Progenitor cell of endocrine pancreas (in vitro differentiated cells): Measurements from ENCODE around the gene NFYC. TPM values are rescaled to one million over a fixed set of nuclear protein-coding genes. Genes with fewer than 3 reads are reported as not detected.

Experiments
- DNase-seq: peaks from one replicate; pipeline ENCODE4 v3.0.0; 2021; ENCODE audit warnings: low spot score; ENCODE audit not compliant: unreplicated experiment
- H3K27ac Mint-ChIP-seq: 2 replicates; pipeline ENCODE4 v1.8.0; 2021; ENCODE audit warnings: mild to moderate bottlenecking, moderate library complexity, mixed read lengths
- H3K27me3 Mint-ChIP-seq: 2 replicates; pipeline ENCODE4 v1.8.0; 2021; ENCODE audit warnings: mixed read lengths
- H3K36me3 Mint-ChIP-seq: 2 replicates; pipeline ENCODE4 v1.8.0; 2022; ENCODE audit warnings: mixed read lengths; ENCODE audit not compliant: insufficient read depth
- H3K4me1 Mint-ChIP-seq: 2 replicates; pipeline ENCODE4 v1.8.0; 2021; ENCODE audit warnings: low read depth, mixed read lengths
- H3K4me3 Mint-ChIP-seq: 2 replicates; pipeline ENCODE4 v1.8.0; 2021; ENCODE audit warnings: low read depth, mild to moderate bottlenecking, moderate library complexity, mixed read lengths
- H3K9me3 Mint-ChIP-seq: 2 replicates; pipeline ENCODE4 v1.8.0; 2021; ENCODE audit warnings: low read depth, mixed read lengths
- total RNA-seq: library from RNA; stranded (reverse); gene quantifications from 2 replicates; pipeline ENCODE4 v1.2.1, GENCODE V29; 2021
- TF ChIP-seq, protein P1 (sequence below): fragments of 200-600 bp; sonication (generic); IDR thresholded peaks from one replicate; pipeline ENCODE4 v1.5.0; 2021; ENCODE audit warnings: antibody characterized with exemption, mild to moderate bottlenecking; ENCODE audit not compliant: unreplicated experiment

NFYC gene
- total RNA-seq, 1 donor from 2014 or later, result 73.4 TPM

DNA sequence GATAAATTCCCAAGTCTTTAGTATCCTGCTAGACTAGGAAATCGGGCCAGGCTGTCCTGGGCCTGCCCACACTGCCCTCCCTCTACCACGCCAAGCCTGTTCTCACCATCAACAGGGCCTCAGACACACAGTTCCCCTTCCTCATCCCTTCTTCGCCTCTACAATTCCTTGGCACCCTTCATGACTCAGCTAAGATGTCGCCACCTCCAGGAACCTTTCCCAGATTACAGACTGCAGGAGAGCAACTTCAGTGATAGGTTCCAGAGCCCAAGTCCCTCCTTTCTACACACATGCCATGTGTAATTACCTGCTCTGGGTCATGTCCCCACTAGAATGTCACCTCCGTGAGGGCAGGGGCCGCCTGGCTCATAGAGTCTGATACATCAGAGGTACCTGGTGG is 29.4 kb upstream of the NFYC start:
- no peak for DNase-seq
- Mint-ChIP-seq H3K9me3 (no peaks in the 10 kb centered on the region), H3K4me1 (no peaks in the 10 kb centered on the region), H3K4me3 (no peak overlapping the region), H3K27me3 (peaks cover 32% of the 10 kb centered on the region), H3K36me3 (no peaks in the 10 kb centered on the region), H3K27ac (no peak overlapping the region)
- TF ChIP-seq, protein P1, sequence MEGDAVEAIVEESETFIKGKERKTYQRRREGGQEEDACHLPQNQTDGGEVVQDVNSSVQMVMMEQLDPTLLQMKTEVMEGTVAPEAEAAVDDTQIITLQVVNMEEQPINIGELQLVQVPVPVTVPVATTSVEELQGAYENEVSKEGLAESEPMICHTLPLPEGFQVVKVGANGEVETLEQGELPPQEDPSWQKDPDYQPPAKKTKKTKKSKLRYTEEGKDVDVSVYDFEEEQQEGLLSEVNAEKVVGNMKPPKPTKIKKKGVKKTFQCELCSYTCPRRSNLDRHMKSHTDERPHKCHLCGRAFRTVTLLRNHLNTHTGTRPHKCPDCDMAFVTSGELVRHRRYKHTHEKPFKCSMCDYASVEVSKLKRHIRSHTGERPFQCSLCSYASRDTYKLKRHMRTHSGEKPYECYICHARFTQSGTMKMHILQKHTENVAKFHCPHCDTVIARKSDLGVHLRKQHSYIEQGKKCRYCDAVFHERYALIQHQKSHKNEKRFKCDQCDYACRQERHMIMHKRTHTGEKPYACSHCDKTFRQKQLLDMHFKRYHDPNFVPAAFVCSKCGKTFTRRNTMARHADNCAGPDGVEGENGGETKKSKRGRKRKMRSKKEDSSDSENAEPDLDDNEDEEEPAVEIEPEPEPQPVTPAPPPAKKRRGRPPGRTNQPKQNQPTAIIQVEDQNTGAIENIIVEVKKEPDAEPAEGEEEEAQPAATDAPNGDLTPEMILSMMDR, result no peak

DNA sequence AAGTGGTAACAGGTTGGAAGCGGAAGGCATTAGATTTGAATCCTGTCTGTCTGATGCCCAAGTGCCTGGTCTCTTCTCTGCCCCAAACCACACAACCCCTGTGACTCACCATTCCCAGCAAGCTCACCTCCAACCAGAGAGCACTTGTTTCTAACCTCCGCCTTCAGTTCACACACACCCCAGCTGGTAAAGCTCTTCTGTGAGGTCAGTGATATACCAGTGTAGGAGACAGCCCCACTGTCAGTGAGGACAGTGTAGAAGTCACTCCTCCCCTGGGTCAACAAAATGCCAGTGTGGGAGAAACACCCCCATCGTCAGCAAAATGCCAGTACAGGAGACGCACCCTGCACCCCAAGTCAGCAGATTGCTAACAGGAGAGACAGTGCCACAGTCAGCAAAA is 28.6 kb upstream of the NFYC start:
- H3K9me3 Mint-ChIP-seq, result no peaks in the 10 kb centered on the region
- no peak for DNase-seq
- H3K36me3 Mint-ChIP-seq, result no peaks in the 10 kb centered on the region
- no peak overlapping the region for H3K27ac Mint-ChIP-seq
- TF ChIP-seq, protein P1, result no peak
- H3K4me1 Mint-ChIP-seq, result no peaks in the 10 kb centered on the region
- peaks cover 33% of the 10 kb centered on the region for H3K27me3 Mint-ChIP-seq
- H3K4me3 Mint-ChIP-seq, result no peak overlapping the region

DNA sequence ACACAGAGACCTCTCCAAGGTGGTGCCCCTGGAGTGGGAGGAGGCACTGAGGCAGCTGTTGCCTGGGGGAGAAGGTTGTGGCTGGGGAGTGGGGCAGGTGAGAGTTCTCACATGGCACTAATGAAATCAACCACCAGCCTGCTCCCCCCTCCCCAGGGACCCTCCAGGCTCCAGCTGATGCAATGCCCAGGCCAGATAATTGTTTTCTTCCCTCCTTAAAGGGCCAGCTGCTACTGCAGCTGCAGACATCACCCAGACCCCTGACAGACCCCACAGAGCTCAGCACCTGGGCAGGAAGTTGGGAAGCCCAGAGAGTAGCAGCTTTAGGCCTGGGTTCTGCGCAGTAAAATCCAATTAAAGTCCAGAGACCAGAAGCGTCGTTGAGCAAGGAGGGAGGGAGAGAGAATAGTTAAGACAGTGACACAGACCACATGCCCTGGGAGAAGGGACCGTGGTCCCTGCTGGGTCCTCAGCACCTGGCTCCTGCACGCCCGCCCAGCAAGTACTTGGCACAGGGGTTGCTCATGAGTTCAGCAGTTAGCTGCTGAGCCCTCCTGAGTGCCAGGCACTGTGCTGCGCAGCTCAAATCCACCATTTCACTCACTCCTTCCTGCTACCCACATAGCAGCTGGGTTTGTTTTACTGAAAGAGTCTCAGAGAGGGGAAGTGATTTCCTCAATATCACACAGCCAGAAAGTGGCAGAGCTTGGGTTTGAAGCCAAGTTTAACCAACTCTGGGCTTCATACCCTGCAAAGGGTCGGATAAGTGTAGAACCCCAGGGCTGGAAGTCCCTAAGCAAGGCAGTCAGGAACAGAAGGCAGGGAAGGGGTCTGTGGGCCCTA is 28.0 kb upstream of the NFYC start:
- no peak overlapping the region for H3K4me3 Mint-ChIP-seq
- no peak overlapping the region for H3K27ac Mint-ChIP-seq
- TF ChIP-seq, protein P1, result no peak
- peaks cover 29% of the 10 kb centered on the region for H3K27me3 Mint-ChIP-seq
- H3K36me3 Mint-ChIP-seq, result no peaks in the 10 kb centered on the region
- H3K9me3 Mint-ChIP-seq, result no peaks in the 10 kb centered on the region
- H3K4me1 Mint-ChIP-seq, result no peaks in the 10 kb centered on the region
- DNase-seq, result no peak

DNA sequence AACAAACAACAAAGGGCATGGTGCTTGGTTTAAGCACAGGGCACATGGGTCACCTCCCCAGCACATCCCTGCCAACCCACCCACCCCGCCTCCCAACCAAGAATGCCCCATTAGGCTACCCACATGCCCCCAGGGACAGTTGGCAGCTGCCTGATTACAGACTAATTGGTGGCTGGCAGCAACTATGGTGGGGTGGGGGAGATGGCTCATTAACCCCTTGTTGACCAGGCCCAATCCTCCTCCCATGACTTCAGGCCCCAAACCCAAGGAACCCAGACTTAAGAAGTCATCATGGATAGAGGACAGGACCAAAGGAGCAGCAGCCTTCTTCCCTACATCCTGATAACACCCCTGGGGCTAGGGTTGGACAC is 27.4 kb upstream of the NFYC start:
- TF ChIP-seq, protein P1, result no peak
- Mint-ChIP-seq H3K9me3 (no peaks in the 10 kb centered on the region), H3K4me3 (peak overlapping the region; percentile 77), H3K36me3 (no peaks in the 10 kb centered on the region), H3K27ac (no peak overlapping the region), H3K4me1 (no peaks in the 10 kb centered on the region), H3K27me3 (peaks cover 29% of the 10 kb centered on the region)
- DNase-seq, result no peak

DNA sequence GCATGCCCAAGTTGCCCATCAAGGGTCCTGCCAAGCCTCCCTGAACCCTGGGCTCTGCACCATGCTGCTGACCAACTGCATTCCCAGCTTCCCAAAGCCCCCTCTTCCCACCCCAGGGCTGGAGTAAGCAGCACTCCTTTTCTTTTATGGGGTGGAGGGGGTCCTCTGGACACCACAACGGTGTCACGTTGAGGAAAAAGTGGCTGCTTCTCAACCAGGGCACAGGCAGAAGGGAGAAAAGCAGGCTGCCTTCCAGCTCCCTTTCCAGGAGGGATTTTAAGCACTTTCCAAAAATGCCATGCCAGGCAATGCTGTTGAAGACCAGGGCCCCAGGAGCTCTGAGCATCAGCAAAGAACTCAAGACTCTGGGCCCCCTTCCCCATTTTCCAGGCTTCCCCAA is 26.7 kb upstream of the NFYC start:
- Mint-ChIP-seq H3K4me3 (peak overlapping the region; percentile 77), H3K27me3 (peaks cover 35% of the 10 kb centered on the region), H3K9me3 (no peaks in the 10 kb centered on the region), H3K36me3 (no peaks in the 10 kb centered on the region), H3K4me1 (no peaks in the 10 kb centered on the region), H3K27ac (no peak overlapping the region)
- no peak for DNase-seq
- TF ChIP-seq, protein P1, result no peak
